ENCODE measurements around the gene POU2F1.

The POU2F1 gene

GRCh38 chr1:167297222-167298214, 76.8 kb downstream of the POU2F1 start:
- TF ChIP-seq, protein P1, sequence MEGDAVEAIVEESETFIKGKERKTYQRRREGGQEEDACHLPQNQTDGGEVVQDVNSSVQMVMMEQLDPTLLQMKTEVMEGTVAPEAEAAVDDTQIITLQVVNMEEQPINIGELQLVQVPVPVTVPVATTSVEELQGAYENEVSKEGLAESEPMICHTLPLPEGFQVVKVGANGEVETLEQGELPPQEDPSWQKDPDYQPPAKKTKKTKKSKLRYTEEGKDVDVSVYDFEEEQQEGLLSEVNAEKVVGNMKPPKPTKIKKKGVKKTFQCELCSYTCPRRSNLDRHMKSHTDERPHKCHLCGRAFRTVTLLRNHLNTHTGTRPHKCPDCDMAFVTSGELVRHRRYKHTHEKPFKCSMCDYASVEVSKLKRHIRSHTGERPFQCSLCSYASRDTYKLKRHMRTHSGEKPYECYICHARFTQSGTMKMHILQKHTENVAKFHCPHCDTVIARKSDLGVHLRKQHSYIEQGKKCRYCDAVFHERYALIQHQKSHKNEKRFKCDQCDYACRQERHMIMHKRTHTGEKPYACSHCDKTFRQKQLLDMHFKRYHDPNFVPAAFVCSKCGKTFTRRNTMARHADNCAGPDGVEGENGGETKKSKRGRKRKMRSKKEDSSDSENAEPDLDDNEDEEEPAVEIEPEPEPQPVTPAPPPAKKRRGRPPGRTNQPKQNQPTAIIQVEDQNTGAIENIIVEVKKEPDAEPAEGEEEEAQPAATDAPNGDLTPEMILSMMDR (IDR thresholded peaks at IDR 0.05; ENCODE audit: borderline replicate concordance, control extremely low read depth, extremely low read depth, insufficient read depth, missing control alignments) = no peak
- DNase-seq (ENCODE audit: low spot score) = no peak
- in situ Hi-C loops (cut with MboI; ENCODE audit: low sequenced_read_pairs, unreplicated experiment) = no loop called here

DNA sequence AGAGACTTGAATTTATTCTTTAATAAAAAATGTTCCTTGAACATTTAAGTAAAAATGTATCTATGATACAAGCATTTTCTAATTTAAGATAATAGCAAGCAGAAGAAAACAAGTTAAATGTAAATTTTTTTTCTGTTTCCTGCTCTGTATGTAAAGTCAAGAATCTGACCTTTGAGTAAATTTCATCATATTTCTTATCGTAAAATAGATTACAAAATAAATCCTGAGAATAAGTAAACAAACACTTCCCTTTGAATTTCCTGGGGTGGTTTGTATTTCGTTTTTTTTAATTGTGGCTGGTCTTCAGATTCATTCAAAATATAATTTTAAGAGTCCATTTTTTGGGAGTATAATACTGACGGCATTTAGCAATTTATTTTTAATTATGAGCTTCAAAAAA, 77.6 kb downstream of the POU2F1 start:
- in situ Hi-C loops (cut with MboI; ENCODE audit: low sequenced_read_pairs, unreplicated experiment) = no loop called here
- TF ChIP-seq, protein P1 (IDR thresholded peaks at IDR 0.05; ENCODE audit: borderline replicate concordance, control extremely low read depth, extremely low read depth, insufficient read depth, missing control alignments) = no peak
- no peak for DNase-seq (ENCODE audit: low spot score)

- TF ChIP-seq, protein P1 (IDR thresholded peaks at IDR 0.05; ENCODE audit: borderline replicate concordance, control extremely low read depth, extremely low read depth, insufficient read depth, missing control alignments) = no peak
- in situ Hi-C loops (cut with MboI; ENCODE audit: low sequenced_read_pairs, unreplicated experiment) = no loop called here
- DNase-seq (ENCODE audit: low spot score) = no peak
Observed at GRCh38 chr1:167301355-167301754, 80.7 kb downstream of the POU2F1 start.

DNA sequence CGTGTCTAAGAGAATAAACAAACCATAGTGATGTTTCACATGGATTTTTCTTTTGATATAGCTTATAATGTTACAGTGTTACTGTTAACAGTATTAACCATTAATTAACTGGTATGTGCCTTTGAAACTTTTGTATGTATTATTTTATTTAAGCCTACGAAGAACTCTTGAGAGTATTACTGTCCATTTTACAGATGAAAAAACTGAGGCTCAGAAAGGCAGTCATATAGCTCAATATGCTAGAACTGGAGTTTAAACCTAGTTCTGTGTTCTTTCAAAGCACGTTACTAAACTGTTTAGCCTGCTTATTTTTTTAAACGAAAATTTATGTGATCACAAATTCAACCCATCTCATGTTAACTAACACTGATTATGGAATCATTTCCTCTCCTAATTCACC, 83.5 kb downstream of the POU2F1 start:
- DNase-seq (ENCODE audit: low spot score) = no peak

GRCh38 chr1:167305059-167305705, 84.5 kb downstream of the POU2F1 start:
- TF ChIP-seq, protein P1 (IDR thresholded peaks at IDR 0.05; ENCODE audit: borderline replicate concordance, control extremely low read depth, extremely low read depth, insufficient read depth, missing control alignments) = no peak
- no peak for DNase-seq (ENCODE audit: low spot score)
- in situ Hi-C loops (cut with MboI; ENCODE audit: low sequenced_read_pairs, unreplicated experiment) = no loop called here

More for the DNA sequence above, 83.5 kb downstream of the POU2F1 start:
- TF ChIP-seq, protein P1 (IDR thresholded peaks at IDR 0.05; ENCODE audit: borderline replicate concordance, control extremely low read depth, extremely low read depth, insufficient read depth, missing control alignments) = no peak
- in situ Hi-C loops (cut with MboI; ENCODE audit: low sequenced_read_pairs, unreplicated experiment) = no loop called here

- no peak for DNase-seq (ENCODE audit: low spot score)
- in situ Hi-C loops (cut with MboI; ENCODE audit: low sequenced_read_pairs, unreplicated experiment) = no loop called here
- TF ChIP-seq, protein P1 (IDR thresholded peaks at IDR 0.05; ENCODE audit: borderline replicate concordance, control extremely low read depth, extremely low read depth, insufficient read depth, missing control alignments) = no peak
Observed at GRCh38 chr1:167305706-167306277, 85.1 kb downstream of the POU2F1 start.
